CD14-positive monocyte (primary cell): ENCODE data around the gene SLMAP. TPM values are rescaled to one million over a fixed set of nuclear protein-coding genes. Genes with fewer than 3 reads are reported as not detected.

Experiments used
- DNase-seq, 3 donors: peaks; one replicate each; pipeline ENCODE4 v3.0.0-alpha.2; 2011 to 2022
- H2AFZ ChIP-seq: 2 replicates; pipeline ENCODE4 v1.6.0; 2012; ENCODE audit warnings: mild to moderate bottlenecking, low read depth, low read length, inconsistent platforms; ENCODE audit not compliant: insufficient read depth, poor library complexity, severe bottlenecking
- H3K27ac ChIP-seq, 2 donors: 1 replicate in 1 of 2; 2 replicates in 1 of 2; pipeline ENCODE4 v1.5.1; 2012 to 2013; ENCODE audit warnings: low read length in 2 of 2, control low read depth in 1 of 2, inconsistent platforms in 1 of 2, low read depth in 1 of 2, mild to moderate bottlenecking in 1 of 2
- H3K27me3 ChIP-seq, 2 donors: one replicate each; pipeline versions ENCODE4 v1.6.0 to v1.6.1; 2011 to 2013; ENCODE audit warnings: low read length in 2 of 2; ENCODE audit not compliant: control insufficient read depth in 2 of 2, insufficient read depth in 2 of 2
- H3K36me3 ChIP-seq, 2 donors: replicated peaks in 1 of 2; 1 replicate in 1 of 2; 2 replicates in 1 of 2; pipeline versions ENCODE4 v1.5.1 to v1.6.1; 2012 to 2013; ENCODE audit warnings: low read length in 2 of 2, control low read depth in 1 of 2, inconsistent platforms in 1 of 2, mild to moderate bottlenecking in 1 of 2; ENCODE audit not compliant: insufficient read depth in 2 of 2, control insufficient read depth in 1 of 2
- H3K4me1 ChIP-seq, 2 donors: 1 replicate in 1 of 2; 2 replicates in 1 of 2; pipeline versions ENCODE4 v1.5.1 to v1.6.1; 2012 to 2013; ENCODE audit warnings: low read length in 2 of 2, control low read depth in 1 of 2, inconsistent platforms in 1 of 2, mild to moderate bottlenecking in 1 of 2, moderate library complexity in 1 of 2; ENCODE audit not compliant: insufficient read depth in 2 of 2, control insufficient read depth in 1 of 2
- H3K4me2 ChIP-seq: replicated peaks from 2 replicates; pipeline ENCODE3; 2012; ENCODE audit warnings: low read length, moderate library complexity, mild to moderate bottlenecking; ENCODE audit not compliant: poor library complexity, severe bottlenecking; ENCODE audit errors: extremely low read depth
- H3K4me3 ChIP-seq, 3 experiments: fragments of 200-600 bp in 1 of 3; sonication (generic) in 1 of 3; replicated peaks in 1 of 3; 1 replicate in 2 of 3; 2 replicates in 1 of 3; pipeline ENCODE4 v1.5.1; 2011 to 2013; ENCODE audit warnings: low read length in 3 of 3, mild to moderate bottlenecking in 3 of 3, control low read depth in 2 of 3, low read depth in 2 of 3, inconsistent platforms in 1 of 3, moderate library complexity in 1 of 3
- H3K79me2 ChIP-seq: 2 replicates; pipeline ENCODE4 v1.6.0; 2012; ENCODE audit warnings: mild to moderate bottlenecking, control low read depth, inconsistent platforms, low read length, moderate library complexity; ENCODE audit not compliant: insufficient read depth
- H3K9ac ChIP-seq: 2 replicates; pipeline ENCODE4 v1.6.0; 2017; ENCODE audit warnings: low read length, mild to moderate bottlenecking; ENCODE audit not compliant: insufficient read depth, poor library complexity, severe bottlenecking
- H3K9me3 ChIP-seq, 2 donors: replicated peaks in 1 of 2; 1 replicate in 1 of 2; 2 replicates in 1 of 2; pipeline versions ENCODE4 v1.5.1 to v1.6.1; 2012 to 2013; ENCODE audit warnings: low read length in 2 of 2, control low read depth in 1 of 2; ENCODE audit not compliant: control insufficient read depth in 1 of 2, insufficient read depth in 1 of 2
- H4K20me1 ChIP-seq: 2 replicates; pipeline ENCODE4 v1.6.0; 2012; ENCODE audit warnings: mild to moderate bottlenecking, low read length, control low read depth, moderate library complexity; ENCODE audit not compliant: insufficient read depth
- H3K27ac Mint-ChIP-seq, 7 donors: one replicate each; pipeline ENCODE4 v1.8.0; 2020; ENCODE audit warnings: mild to moderate bottlenecking in 7 of 7, mixed read lengths in 7 of 7, moderate library complexity in 6 of 7, inconsistent platforms in 2 of 7
- H3K27me3 Mint-ChIP-seq, 3 donors: one replicate each; pipeline ENCODE4 v1.8.0; 2021 to 2022; ENCODE audit warnings: low read depth in 3 of 3, mild to moderate bottlenecking in 3 of 3, mixed read lengths in 3 of 3, moderate library complexity in 3 of 3, inconsistent platforms in 1 of 3
- H3K36me3 Mint-ChIP-seq, 2 donors: one replicate each; pipeline ENCODE4 v1.8.0; 2020; ENCODE audit warnings: mixed read lengths in 2 of 2, inconsistent platforms in 1 of 2, mild to moderate bottlenecking in 1 of 2
- H3K4me1 Mint-ChIP-seq: one replicate; pipeline ENCODE4 v1.8.0; 2020; ENCODE audit warnings: mild to moderate bottlenecking, mixed read lengths
- H3K4me3 Mint-ChIP-seq, 2 donors: one replicate each; pipeline ENCODE4 v1.8.0; 2020; ENCODE audit warnings: mild to moderate bottlenecking in 2 of 2, mixed read lengths in 2 of 2, moderate library complexity in 1 of 2
- H3K9me3 Mint-ChIP-seq, 7 donors: one replicate each; pipeline ENCODE4 v1.8.0; 2020 to 2022; ENCODE audit warnings: mixed read lengths in 7 of 7, mild to moderate bottlenecking in 6 of 7, moderate library complexity in 6 of 7, inconsistent platforms in 2 of 7
- WGBS: methylation state at CpG from one replicate; pipeline ENCODE4 v1.1.5; 2013; ENCODE audit warnings: missing lambda C conversion rate; ENCODE audit not compliant: insufficient coverage; 5-methylcytosine and 5-hydroxymethylcytosine counted together
- intact Hi-C, 2 donors: fragments of 100-400 bp; cut with micrococcal nuclease; formaldehyde crosslinking; loops; one replicate each; pipeline versions ENCODE4 v1.15.0 to v1.15.1; 2023
- polyA plus RNA-seq, 3 donors: library from polyadenylated mRNA; depleted of rRNA in 1 of 3; unstranded in 2 of 3; stranded (reverse) in 1 of 3; fragments of 300-500 nt in 2 of 3; fragments of >200 nt in 1 of 3; fragmentation: Illumina TruSeq in 2 of 3; gene quantifications; 1 replicate in 2 of 3; 2 replicates in 1 of 3; pipeline ENCODE4 v1.2.3, GENCODE V29; 2012 to 2021
- TF ChIP-seq, protein P1 (sequence below): fragments of 200-600 bp; IDR thresholded peaks from one replicate; pipeline ENCODE4 v1.8.0; 2022; ENCODE audit warnings: antibody characterized with exemption, mild to moderate bottlenecking

SLMAP gene
- polyA plus RNA-seq, 3 donors = 12.3 to 17.6 (median 16.1) TPM

DNA sequence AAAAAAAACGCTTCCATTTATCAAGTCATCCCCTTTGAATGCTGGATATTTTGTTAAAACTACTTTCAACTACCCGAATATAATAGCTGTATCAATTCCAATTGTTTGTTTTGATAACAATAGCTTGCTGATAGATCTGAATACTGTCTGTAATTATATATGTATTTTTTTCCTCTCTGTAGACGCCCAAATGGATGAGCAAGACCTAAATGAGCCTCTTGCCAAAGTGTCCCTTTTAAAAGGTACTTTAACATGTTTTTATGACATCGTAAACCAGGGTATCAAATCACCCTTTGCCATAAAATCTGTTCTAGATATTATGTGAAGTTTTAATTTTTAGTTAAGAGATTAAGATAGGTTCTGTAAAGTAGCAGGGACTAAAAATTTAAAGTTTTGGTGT, 140.6 kb downstream of the SLMAP start:
- no peak for DNase-seq
- no peak overlapping the region for H2AFZ ChIP-seq
- H3K36me3 Mint-ChIP-seq = peaks cover 55 to 60% of the 10 kb centered on the region in 2 donors
- intact Hi-C loops = no loop called here
- H3K79me2 ChIP-seq = no peaks in the 10 kb centered on the region
- peaks cover 27 to 82% of the 10 kb centered on the region in 2 donors for H3K36me3 ChIP-seq
- H3K4me1 ChIP-seq = no peaks in the 10 kb centered on the region
- no peaks in the 10 kb centered on the region for H3K4me1 Mint-ChIP-seq
- H3K9me3 Mint-ChIP-seq = no peaks in the 10 kb centered on the region
- no CpG with 5 or more reads among the region's 4 CpGs for WGBS
- H3K4me3 Mint-ChIP-seq = no peak overlapping the region
- H3K9ac ChIP-seq = no peak overlapping the region
- no peak overlapping the region for H3K27ac ChIP-seq
- no peaks in the 10 kb centered on the region for H4K20me1 ChIP-seq
- H3K4me3 ChIP-seq = no peak overlapping the region
- no peaks in the 10 kb centered on the region for H3K27me3 Mint-ChIP-seq
- no peak overlapping the region for H3K4me2 ChIP-seq
- H3K9me3 ChIP-seq = no peaks in the 10 kb centered on the region
- H3K27me3 ChIP-seq = no peaks in the 10 kb centered on the region
- no peak overlapping the region for H3K27ac Mint-ChIP-seq
- TF ChIP-seq, protein P1, sequence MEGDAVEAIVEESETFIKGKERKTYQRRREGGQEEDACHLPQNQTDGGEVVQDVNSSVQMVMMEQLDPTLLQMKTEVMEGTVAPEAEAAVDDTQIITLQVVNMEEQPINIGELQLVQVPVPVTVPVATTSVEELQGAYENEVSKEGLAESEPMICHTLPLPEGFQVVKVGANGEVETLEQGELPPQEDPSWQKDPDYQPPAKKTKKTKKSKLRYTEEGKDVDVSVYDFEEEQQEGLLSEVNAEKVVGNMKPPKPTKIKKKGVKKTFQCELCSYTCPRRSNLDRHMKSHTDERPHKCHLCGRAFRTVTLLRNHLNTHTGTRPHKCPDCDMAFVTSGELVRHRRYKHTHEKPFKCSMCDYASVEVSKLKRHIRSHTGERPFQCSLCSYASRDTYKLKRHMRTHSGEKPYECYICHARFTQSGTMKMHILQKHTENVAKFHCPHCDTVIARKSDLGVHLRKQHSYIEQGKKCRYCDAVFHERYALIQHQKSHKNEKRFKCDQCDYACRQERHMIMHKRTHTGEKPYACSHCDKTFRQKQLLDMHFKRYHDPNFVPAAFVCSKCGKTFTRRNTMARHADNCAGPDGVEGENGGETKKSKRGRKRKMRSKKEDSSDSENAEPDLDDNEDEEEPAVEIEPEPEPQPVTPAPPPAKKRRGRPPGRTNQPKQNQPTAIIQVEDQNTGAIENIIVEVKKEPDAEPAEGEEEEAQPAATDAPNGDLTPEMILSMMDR = no peak

DNA sequence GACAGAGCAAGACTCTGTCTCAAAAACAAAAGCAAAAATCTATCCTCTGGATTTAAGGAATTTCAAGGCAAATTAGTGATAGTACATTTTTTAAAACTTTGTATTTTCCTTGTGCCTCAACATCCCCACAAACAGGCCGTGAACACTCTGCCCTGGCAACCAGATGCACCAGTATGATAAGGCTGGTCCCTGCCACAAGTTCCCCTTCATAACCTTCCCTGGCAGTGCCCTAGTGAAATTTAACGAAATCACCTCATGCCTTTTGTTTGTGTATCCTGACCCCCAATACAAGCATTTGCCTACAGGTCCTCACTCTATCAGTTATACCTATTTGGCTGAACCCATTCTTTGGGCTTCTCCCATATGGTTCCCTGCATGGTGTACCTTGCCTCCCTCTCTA, 144.7 kb downstream of the SLMAP start:
- H2AFZ ChIP-seq = no peak overlapping the region
- H3K4me3 ChIP-seq = no peak overlapping the region
- TF ChIP-seq, protein P1 = no peak
- H3K36me3 Mint-ChIP-seq = peaks cover 72 to 78% of the 10 kb centered on the region in 2 donors
- no peaks in the 10 kb centered on the region for H4K20me1 ChIP-seq
- H3K4me3 Mint-ChIP-seq = no peak overlapping the region
- no peak overlapping the region for H3K27ac ChIP-seq
- H3K9me3 Mint-ChIP-seq = no peaks in the 10 kb centered on the region
- no peaks in the 10 kb centered on the region for H3K27me3 Mint-ChIP-seq
- H3K9ac ChIP-seq = no peak overlapping the region
- no peak overlapping the region for H3K27ac Mint-ChIP-seq
- no peaks in the 10 kb centered on the region for H3K4me1 Mint-ChIP-seq
- H3K9me3 ChIP-seq = no peaks in the 10 kb centered on the region
- H3K4me1 ChIP-seq = no peaks in the 10 kb centered on the region
- intact Hi-C loops = no loop called here
- no peak overlapping the region for H3K4me2 ChIP-seq
- no peaks in the 10 kb centered on the region for H3K79me2 ChIP-seq
- 33% methylated on average over 2 of the region's 2 CpGs for WGBS
- DNase-seq = no peak
- no peaks in the 10 kb centered on the region for H3K27me3 ChIP-seq
- H3K36me3 ChIP-seq = peaks cover 31 to 82% of the 10 kb centered on the region in 2 donors
